CD4-positive, alpha-beta memory T cell (primary cell): ENCODE measurements around the gene PBX4. TPM values are rescaled to one million over a fixed set of nuclear protein-coding genes. Genes with fewer than 3 reads are reported as not detected.

ENCODE experiments used
- CTCF ChIA-PET: fragments of 350-600 bp; sonication (Branson Sonifier 250); formaldehyde crosslinking; loops from one replicate; lab custom pipeline; 2021; ENCODE audit warnings: inconsistent platforms; ENCODE audit not compliant: partially characterized antibody; lab: Charles Lee
- POLR2A ChIA-PET: fragments of 350-600 bp; sonication (Branson Sonifier 250); formaldehyde crosslinking; loops from one replicate; lab custom pipeline; 2021; ENCODE audit not compliant: partially characterized antibody; lab: Charles Lee
- DNase-seq, 5 donors: peaks; one replicate each; pipeline versions ENCODE4 v3.0.0 to v3.0.0-alpha.2; 2020 to 2022; ENCODE audit warnings: mixed read lengths in 1 of 5
- H3K27ac ChIP-seq: one replicate; pipeline ENCODE4 v1.7.0; 2013; ENCODE audit warnings: low read depth, low read length
- H3K27me3 ChIP-seq: 2 replicates; pipeline ENCODE4 v1.7.0; 2013; ENCODE audit warnings: mild to moderate bottlenecking, low read length, moderate library complexity; ENCODE audit not compliant: insufficient read depth
- H3K36me3 ChIP-seq: 2 replicates; pipeline ENCODE4 v1.7.0; 2013; ENCODE audit warnings: mild to moderate bottlenecking, low read length, moderate library complexity; ENCODE audit not compliant: insufficient read depth
- H3K4me1 ChIP-seq: 2 replicates; pipeline ENCODE4 v1.7.0; 2013; ENCODE audit warnings: mild to moderate bottlenecking, low read length, moderate library complexity; ENCODE audit not compliant: insufficient read depth
- H3K4me3 ChIP-seq, 2 donors: one replicate each; pipeline ENCODE4 v1.7.0; 2013; ENCODE audit warnings: low read length in 2 of 2, mild to moderate bottlenecking in 1 of 2
- H3K9me3 ChIP-seq, 2 donors: one replicate each; pipeline ENCODE4 v1.7.0; 2013; ENCODE audit warnings: low read length in 2 of 2, control low read depth in 1 of 2; ENCODE audit not compliant: control insufficient read depth in 1 of 2
- H3K27ac Mint-ChIP-seq, 7 donors: one replicate each; pipeline ENCODE4 v1.8.0; 2020 to 2021; ENCODE audit warnings: mixed read lengths in 7 of 7, mild to moderate bottlenecking in 6 of 7, inconsistent platforms in 3 of 7, moderate library complexity in 3 of 7
- H3K27me3 Mint-ChIP-seq, 2 donors: one replicate each; pipeline ENCODE4 v1.8.0; 2020 to 2021; ENCODE audit warnings: mixed read lengths in 2 of 2
- H3K36me3 Mint-ChIP-seq, 2 donors: one replicate each; pipeline ENCODE4 v1.8.0; 2020 to 2021; ENCODE audit warnings: mixed read lengths in 2 of 2, inconsistent platforms in 1 of 2, mild to moderate bottlenecking in 1 of 2
- H3K4me1 Mint-ChIP-seq, 4 donors: one replicate each; pipeline ENCODE4 v1.8.0; 2020 to 2021; ENCODE audit warnings: mixed read lengths in 4 of 4, mild to moderate bottlenecking in 1 of 4
- H3K4me3 Mint-ChIP-seq, 8 donors: one replicate each; pipeline ENCODE4 v1.8.0; 2020 to 2021; ENCODE audit warnings: mixed read lengths in 8 of 8, mild to moderate bottlenecking in 7 of 8, moderate library complexity in 6 of 8, inconsistent platforms in 3 of 8
- H3K9me3 Mint-ChIP-seq, 8 donors: one replicate each; pipeline ENCODE4 v1.8.0; 2020 to 2021; ENCODE audit warnings: mixed read lengths in 8 of 8, mild to moderate bottlenecking in 5 of 8, inconsistent platforms in 3 of 8, moderate library complexity in 1 of 8
- intact Hi-C: fragments of 100-400 bp; cut with micrococcal nuclease; formaldehyde crosslinking; loops from one replicate; pipeline ENCODE4 v1.15.1; 2023
- polyA plus RNA-seq, 2 donors: library from polyadenylated mRNA; unstranded; fragments of 300-500 nt; fragmentation: Illumina TruSeq; gene quantifications; one replicate each; pipeline ENCODE4 v1.2.3, GENCODE V29; 2021
- total RNA-seq, 2 experiments: library from RNA; stranded (reverse); gene quantifications; one replicate each; pipeline ENCODE4 v1.2.3, GENCODE V29; 2021

PBX4 gene
- total and polyA plus RNA-seq, 4 experiments from 2014 or later, result 3.9 to 56.3 (median 29.1) TPM

- H3K4me1 Mint-ChIP-seq, result peaks cover 17 to 31% (median 24%) of the 10 kb centered on the region in 4 donors
- CTCF ChIA-PET, result interaction anchor here (0.8 to 2.8 kb wide), 5 partner anchors 10 to 107 kb away, joined by 3 to 8 read pairs (median 4); partner anchors contain the start of gene GMIP
These were observed 60.4 kb downstream of the PBX4 start for GRCh38 chr19:19558055-19558454.

GRCh38 chr19:19554074-19555023 is 64.1 kb downstream of the PBX4 start:
- H3K27me3 ChIP-seq, result no peaks in the 10 kb centered on the region
- Mint-ChIP-seq H3K27me3 (no peaks in the 10 kb centered on the region), H3K9me3 (peaks cover 0 to 2% (median 0%) of the 10 kb centered on the region in 8 donors), H3K36me3 (peaks cover 0 to 5% of the 10 kb centered on the region in 2 donors), H3K27ac (peak overlapping the region in 1 of 7 donors; percentile 40), H3K4me1 (peaks cover 10 to 17% (median 12%) of the 10 kb centered on the region in 4 donors), H3K4me3 (peak overlapping the region in 1 of 8 donors; percentile 10)
- H3K27ac ChIP-seq, result no peak overlapping the region
- peak; percentile 42 to 50 (median 45) for DNase-seq
- POLR2A ChIA-PET, result interaction anchor here (0.8 to 2.2 kb wide), 9 partner anchors 8 to 266 kb away, joined by 3 to 9 read pairs (median 4); partner anchors contain the start of genes GMIP and PBX4
- no peaks in the 10 kb centered on the region for H3K36me3 ChIP-seq
- no peak overlapping the region for H3K4me3 ChIP-seq
- intact Hi-C loops, result loop anchor here (1.0 kb wide), 1 partner anchor 22 kb away; no protein-coding TSS in a partner anchor
- H3K9me3 ChIP-seq, result no peaks in the 10 kb centered on the region
- CTCF ChIA-PET, result interaction anchor here (0.7 to 4.9 kb wide), 35 partner anchors 8 to 406 kb away, joined by 3 to 31 read pairs (median 4); partner anchors contain the start of genes GMIP, LPAR2, PBX4 and ZNF101
- H3K4me1 ChIP-seq, result peaks cover 6% of the 10 kb centered on the region

More at GRCh38 chr19:19558055-19558454, 60.4 kb downstream of the PBX4 start:
- H3K27me3 ChIP-seq, result no peaks in the 10 kb centered on the region
- Mint-ChIP-seq H3K27ac (peak overlapping the region in 3 of 7 donors; percentile 49 to 60 (median 51)), H3K27me3 (no peaks in the 10 kb centered on the region), H3K9me3 (peaks cover 0 to 2% (median 0%) of the 10 kb centered on the region in 8 donors), H3K4me3 (no peak overlapping the region), H3K36me3 (peaks cover 6 to 22% of the 10 kb centered on the region in 2 donors)
- peaks cover 20% of the 10 kb centered on the region for H3K4me1 ChIP-seq
- H3K4me3 ChIP-seq, result no peak overlapping the region
- DNase-seq, result no peak
- H3K9me3 ChIP-seq, result no peaks in the 10 kb centered on the region
- POLR2A ChIA-PET, result interaction anchor here (0.6 to 2.0 kb wide), 5 partner anchors 48 to 175 kb away, joined by 3 to 5 read pairs (median 3); partner anchors contain the start of genes ATP13A1 and ZNF14
- no peaks in the 10 kb centered on the region for H3K36me3 ChIP-seq
- no peak overlapping the region for H3K27ac ChIP-seq
- intact Hi-C loops, result no loop called here

GRCh38 chr19:19553670-19554069 is 64.8 kb downstream of the PBX4 start:
- DNase-seq, result no peak
- peaks cover 0 to 3% of the 10 kb centered on the region in 2 donors for H3K27me3 Mint-ChIP-seq
- H3K4me3 Mint-ChIP-seq, result no peak overlapping the region
- peaks cover 4 to 10% (median 7%) of the 10 kb centered on the region in 4 donors for H3K4me1 Mint-ChIP-seq
- Histone ChIP-seq H3K27me3 (no peaks in the 10 kb centered on the region), H3K9me3 (no peaks in the 10 kb centered on the region), H3K4me1 (peaks cover 4% of the 10 kb centered on the region), H3K27ac (no peak overlapping the region), H3K36me3 (no peaks in the 10 kb centered on the region), H3K4me3 (no peak overlapping the region)
- peaks cover 0 to 2% (median 0%) of the 10 kb centered on the region in 8 donors for H3K9me3 Mint-ChIP-seq
- ChIA-PET POLR2A (interaction anchor here (0.9 to 1.6 kb wide), 6 partner anchors 48 to 267 kb away, joined by 3 to 6 read pairs (median 4); partner anchors contain the start of gene PBX4), CTCF (interaction anchor here (0.7 to 4.9 kb wide), 31 partner anchors 7 to 236 kb away, joined by 3 to 31 read pairs (median 5); partner anchors contain the start of genes GMIP, LPAR2, PBX4 and ZNF101)
- H3K36me3 Mint-ChIP-seq, result no peaks in the 10 kb centered on the region
- H3K27ac Mint-ChIP-seq, result peak overlapping the region in 3 of 7 donors; percentile 18 to 40 (median 36)
- intact Hi-C loops, result loop anchor here (1.0 kb wide), 1 partner anchor 21 kb away; no protein-coding TSS in a partner anchor

GRCh38 chr19:19552798-19553197 is 65.7 kb downstream of the PBX4 start:
- no peak for DNase-seq
- Histone ChIP-seq H3K4me1 (peaks cover 4% of the 10 kb centered on the region), H3K27ac (no peak overlapping the region), H3K36me3 (no peaks in the 10 kb centered on the region), H3K4me3 (no peak overlapping the region), H3K27me3 (no peaks in the 10 kb centered on the region), H3K9me3 (no peaks in the 10 kb centered on the region)
- ChIA-PET POLR2A (interaction anchor here (0.6 to 1.6 kb wide), 4 partner anchors 21 to 91 kb away, joined by 3 to 4 read pairs (median 3); no protein-coding TSS in a partner anchor), CTCF (interaction anchor here (0.7 to 4.9 kb wide), 14 partner anchors 8 to 237 kb away, joined by 3 to 31 read pairs (median 6); partner anchors contain the start of genes GMIP and PBX4)
- H3K4me1 Mint-ChIP-seq, result peaks cover 3 to 5% (median 4%) of the 10 kb centered on the region in 4 donors
- no peak overlapping the region for H3K4me3 Mint-ChIP-seq
- peaks cover 0 to 3% of the 10 kb centered on the region in 2 donors for H3K27me3 Mint-ChIP-seq
- no peak overlapping the region for H3K27ac Mint-ChIP-seq
- no peaks in the 10 kb centered on the region for H3K36me3 Mint-ChIP-seq
- intact Hi-C loops, result no loop called here
- H3K9me3 Mint-ChIP-seq, result peaks cover 0 to 2% (median 0%) of the 10 kb centered on the region in 8 donors

- Histone ChIP-seq H3K36me3 (no peaks in the 10 kb centered on the region), H3K4me1 (peaks cover 4% of the 10 kb centered on the region), H3K9me3 (no peaks in the 10 kb centered on the region), H3K27ac (no peak overlapping the region), H3K4me3 (no peak overlapping the region), H3K27me3 (no peaks in the 10 kb centered on the region)
- POLR2A ChIA-PET, result interaction anchor here (0.9 to 1.3 kb wide), 2 partner anchors 20 to 47 kb away, joined by 3 to 4 read pairs; no protein-coding TSS in a partner anchor
- intact Hi-C loops, result no loop called here
- Mint-ChIP-seq H3K27me3 (peaks cover 0 to 3% of the 10 kb centered on the region in 2 donors), H3K4me3 (no peak overlapping the region), H3K27ac (no peak overlapping the region), H3K36me3 (no peaks in the 10 kb centered on the region), H3K9me3 (peaks cover 0 to 2% (median 0%) of the 10 kb centered on the region in 8 donors), H3K4me1 (peaks cover 3 to 5% (median 4%) of the 10 kb centered on the region in 4 donors)
- CTCF ChIA-PET, result interaction anchor here (0.7 to 4.9 kb wide), 9 partner anchors 9 to 92 kb away, joined by 3 to 31 read pairs (median 6); partner anchors contain the start of gene PBX4
- DNase-seq, result peak in 1 of 5 donors; percentile 20
These were observed 66.7 kb downstream of the PBX4 start for GRCh38 chr19:19551853-19552192.

- no peak overlapping the region for H3K27ac Mint-ChIP-seq
- ChIA-PET POLR2A (interaction anchor here (1.1 to 1.3 kb wide), 2 partner anchors 8 to 47 kb away, joined by 3 to 4 read pairs; no protein-coding TSS in a partner anchor), CTCF (interaction anchor here (0.7 to 4.9 kb wide), 9 partner anchors 9 to 93 kb away, joined by 3 to 31 read pairs (median 6); partner anchors contain the start of gene PBX4)
- H3K27me3 Mint-ChIP-seq, result peaks cover 0 to 3% of the 10 kb centered on the region in 2 donors
- H3K36me3 ChIP-seq, result no peaks in the 10 kb centered on the region
- H3K9me3 ChIP-seq, result no peaks in the 10 kb centered on the region
- H3K4me3 Mint-ChIP-seq, result no peak overlapping the region
- H3K27me3 ChIP-seq, result no peaks in the 10 kb centered on the region
- H3K4me3 ChIP-seq, result no peak overlapping the region
- H3K27ac ChIP-seq, result no peak overlapping the region
- no peaks in the 10 kb centered on the region for H3K9me3 Mint-ChIP-seq
- peaks cover 3 to 5% (median 4%) of the 10 kb centered on the region in 4 donors for H3K4me1 Mint-ChIP-seq
- peak in 1 of 5 donors; percentile 7 for DNase-seq
- H3K4me1 ChIP-seq, result peaks cover 4% of the 10 kb centered on the region
- no peaks in the 10 kb centered on the region for H3K36me3 Mint-ChIP-seq
- intact Hi-C loops, result no loop called here
These were observed 67.3 kb downstream of the PBX4 start for GRCh38 chr19:19550972-19551852.
